PC-9 (cell line): Measurements from ENCODE around the gene ASCC3.

Source experiments
- CTCF ChIP-seq: fragments of 200-600 bp; sonication (generic); conservative IDR thresholded peaks from 2 replicates; pipeline ENCODE4 v1.6.1; 2017; ENCODE audit warnings: mixed run types, antibody characterized with exemption, mild to moderate bottlenecking, moderate library complexity
- EZH2 ChIP-seq: fragments of 200-600 bp; sonication (generic); IDR thresholded peaks from 2 replicates; pipeline ENCODE4 v1.8.0; 2017; ENCODE audit warnings: antibody characterized with exemption, low read depth

- no peak for TF ChIP-seq CTCF
- TF ChIP-seq EZH2 = no peak
These were observed 11.6 kb upstream of the ASCC3 start for GRCh38 chr6:100892693-100893092.
